ENCODE results near the gene HEBP1. TPM values are rescaled to one million over a fixed set of nuclear protein-coding genes. Genes with fewer than 3 reads are reported as not detected.
A peak's percentile ranks its signal among the peaks of the same experiment; 100 is the strongest.

The HEBP1 gene
- total RNA-seq, 6 experiments from 2014 or later = 45.8 to 100 (median 68.9) TPM

DNA sequence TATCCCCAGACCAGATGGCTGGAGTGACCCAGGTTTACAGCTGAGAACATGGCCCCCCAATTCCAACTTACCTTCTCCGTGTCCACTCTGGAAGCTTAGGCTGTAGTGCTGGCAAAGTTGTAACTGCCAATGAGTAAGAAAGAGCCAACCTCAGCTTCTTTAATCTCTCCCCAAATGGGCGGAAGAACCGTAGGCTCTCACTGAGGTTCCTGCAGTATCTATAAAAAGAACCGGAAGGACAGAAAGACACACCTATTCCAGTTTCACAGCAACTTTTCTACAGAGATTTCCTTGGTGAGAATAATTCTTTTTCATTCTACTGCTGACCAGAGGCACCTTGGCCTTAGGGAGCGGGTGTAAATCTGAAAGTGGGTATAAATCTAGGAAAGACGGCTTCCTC is 48.0 kb downstream of the HEBP1 start, which contains the start of gene GPRC5D:
Gene GPRC5D (minus strand): TSS at position 135 of the 400 bp plus-strand sequence. CDS start 1,786 bp downstream, outside the sequence.
- DNase-seq (no peak), ATAC-seq (no peak)
- Histone ChIP-seq H3K36me3 (no peaks in the 10 kb centered on the region), H3K27ac (no peak within 1 kb of the TSS), H3K9me3 (no peaks in the 10 kb centered on the region), H3K4me1 (peaks cover 0 to 28% (median 0%) of the 10 kb centered on the region in 4 donors), H3K27me3 (no peaks in the 10 kb centered on the region), H3K4me3 (no peak within 1 kb of the TSS)
- TF ChIP-seq, protein P1, sequence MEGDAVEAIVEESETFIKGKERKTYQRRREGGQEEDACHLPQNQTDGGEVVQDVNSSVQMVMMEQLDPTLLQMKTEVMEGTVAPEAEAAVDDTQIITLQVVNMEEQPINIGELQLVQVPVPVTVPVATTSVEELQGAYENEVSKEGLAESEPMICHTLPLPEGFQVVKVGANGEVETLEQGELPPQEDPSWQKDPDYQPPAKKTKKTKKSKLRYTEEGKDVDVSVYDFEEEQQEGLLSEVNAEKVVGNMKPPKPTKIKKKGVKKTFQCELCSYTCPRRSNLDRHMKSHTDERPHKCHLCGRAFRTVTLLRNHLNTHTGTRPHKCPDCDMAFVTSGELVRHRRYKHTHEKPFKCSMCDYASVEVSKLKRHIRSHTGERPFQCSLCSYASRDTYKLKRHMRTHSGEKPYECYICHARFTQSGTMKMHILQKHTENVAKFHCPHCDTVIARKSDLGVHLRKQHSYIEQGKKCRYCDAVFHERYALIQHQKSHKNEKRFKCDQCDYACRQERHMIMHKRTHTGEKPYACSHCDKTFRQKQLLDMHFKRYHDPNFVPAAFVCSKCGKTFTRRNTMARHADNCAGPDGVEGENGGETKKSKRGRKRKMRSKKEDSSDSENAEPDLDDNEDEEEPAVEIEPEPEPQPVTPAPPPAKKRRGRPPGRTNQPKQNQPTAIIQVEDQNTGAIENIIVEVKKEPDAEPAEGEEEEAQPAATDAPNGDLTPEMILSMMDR (IDR thresholded peaks at IDR 0.05) = no peak
- no peak for TF ChIP-seq POLR2A (IDR thresholded peaks at IDR 0.05)
- 98% methylated on average over 6 of the region's 6 CpGs for WGBS (ENCODE audit: insufficient coverage, low coverage, low lambda C conversion rate, missing lambda C conversion rate)
- intact Hi-C loops (cut with DNase I) = no loop called here

DNA sequence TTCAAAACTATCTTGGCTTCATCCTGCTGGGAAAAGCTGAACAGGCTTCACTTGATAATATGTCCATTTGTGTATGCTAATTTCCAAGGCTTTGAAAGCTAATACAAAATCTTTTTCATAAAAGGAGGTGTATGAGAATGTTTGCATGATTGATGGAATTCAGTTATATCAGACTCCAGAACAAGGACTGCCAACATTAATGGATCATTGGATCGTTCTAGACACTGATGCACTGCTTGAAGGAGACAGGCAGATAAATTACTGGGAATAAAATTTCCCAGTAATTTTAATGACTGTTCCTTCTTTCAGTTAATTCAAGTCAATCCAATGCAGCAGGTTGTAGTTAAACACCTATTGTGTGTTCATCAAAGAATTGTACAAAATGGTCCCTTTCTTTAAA is 48.6 kb downstream of the HEBP1 start:
- Histone ChIP-seq H3K4me3 (no peak overlapping the region), H3K4me1 (peaks cover 0 to 28% (median 0%) of the 10 kb centered on the region in 4 donors), H3K9me3 (no peaks in the 10 kb centered on the region), H3K27ac (no peak overlapping the region), H3K27me3 (no peaks in the 10 kb centered on the region), H3K36me3 (no peaks in the 10 kb centered on the region)
- TF ChIP-seq, protein P1 (IDR thresholded peaks at IDR 0.05) = no peak
- TF ChIP-seq POLR2A (IDR thresholded peaks at IDR 0.05) = no peak
- DNase-seq = no peak
- intact Hi-C loops (cut with DNase I) = no loop called here
- ATAC-seq = no peak
- 100% methylated on average over 1 of the region's 1 CpG for WGBS (ENCODE audit: insufficient coverage, low coverage, low lambda C conversion rate, missing lambda C conversion rate)

DNA sequence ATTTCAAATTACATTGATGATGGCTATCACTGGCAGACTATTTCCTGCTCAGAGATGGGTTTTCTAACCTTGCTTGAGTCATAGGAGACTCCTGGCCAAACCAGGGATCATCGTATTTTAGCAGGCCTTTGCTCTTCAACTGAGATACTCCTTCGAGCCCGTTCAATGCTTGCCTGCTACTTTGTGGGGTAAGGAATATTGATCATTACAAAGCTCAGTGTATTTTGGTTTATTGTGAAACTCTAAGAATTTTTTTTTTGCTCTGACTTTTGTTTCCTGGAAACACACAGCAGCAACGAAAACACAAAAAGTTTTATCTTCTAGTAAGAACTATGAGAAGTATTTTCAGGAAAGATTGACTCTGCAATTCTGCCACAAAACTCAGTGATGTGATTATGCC is 52.2 kb downstream of the HEBP1 start:
- H3K9me3 ChIP-seq = no peaks in the 10 kb centered on the region
- no peaks in the 10 kb centered on the region for H3K36me3 ChIP-seq
- ATAC-seq (peak in 3 of 4 donors; percentile 43 to 61 (median 56)), DNase-seq (no peak)
- H3K27ac ChIP-seq = no peak overlapping the region
- H3K27me3 ChIP-seq = no peaks in the 10 kb centered on the region
- 43% methylated on average over 4 of the region's 4 CpGs for WGBS (ENCODE audit: insufficient coverage, low coverage, low lambda C conversion rate, missing lambda C conversion rate)
- no peak overlapping the region for H3K4me3 ChIP-seq
- peaks cover 0 to 17% (median 0%) of the 10 kb centered on the region in 4 donors for H3K4me1 ChIP-seq
- intact Hi-C loops (cut with DNase I) = no loop called here
- TF ChIP-seq, protein P1 (IDR thresholded peaks at IDR 0.05) = no peak
- TF ChIP-seq POLR2A (IDR thresholded peaks at IDR 0.05) = no peak

DNA sequence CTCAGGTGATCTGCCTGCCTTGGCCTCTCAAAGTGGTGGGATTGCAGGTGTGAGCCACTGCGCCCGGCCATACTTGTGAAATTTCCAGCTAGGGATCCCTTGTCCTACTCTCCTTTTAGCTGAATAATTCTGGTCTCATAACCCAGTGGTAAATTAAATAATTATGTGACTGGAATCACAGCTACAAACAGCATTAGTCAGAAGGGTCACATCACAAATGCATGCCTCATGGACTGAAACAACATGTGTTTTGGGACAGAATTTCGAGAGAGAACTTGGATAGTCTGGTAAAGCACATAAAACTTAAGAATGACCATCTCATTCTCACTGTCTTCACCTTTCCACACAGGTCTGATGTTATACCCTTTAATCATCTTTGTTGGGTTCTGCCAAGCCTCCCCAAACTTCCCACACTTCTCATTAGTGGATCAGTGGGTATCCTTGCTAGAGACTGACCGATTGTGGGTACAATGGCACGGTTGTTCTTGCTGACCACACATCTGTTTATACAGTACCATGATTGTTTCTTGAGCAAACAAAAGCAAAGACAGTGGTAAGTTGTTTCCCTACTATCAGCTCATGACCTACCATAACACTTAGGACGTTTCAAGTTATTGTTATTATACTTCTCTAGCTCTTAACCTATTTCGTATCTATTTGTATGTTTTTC is 53.2 kb downstream of the HEBP1 start:
- peak in 1 of 4 donors; percentile 34 for ATAC-seq
- intact Hi-C loops (cut with DNase I) = no loop called here

More for the DNA sequence above, 53.2 kb downstream of the HEBP1 start:
- Histone ChIP-seq H3K27ac (no peak overlapping the region), H3K4me1 (peaks cover 0 to 17% (median 0%) of the 10 kb centered on the region in 4 donors), H3K9me3 (no peaks in the 10 kb centered on the region), H3K4me3 (no peak overlapping the region), H3K36me3 (no peaks in the 10 kb centered on the region), H3K27me3 (no peaks in the 10 kb centered on the region)
- TF ChIP-seq, protein P1 (IDR thresholded peaks at IDR 0.05) = no peak
- no peak for TF ChIP-seq POLR2A (IDR thresholded peaks at IDR 0.05)
- DNase-seq = no peak
- 65% methylated on average over 6 of the region's 7 CpGs for WGBS (ENCODE audit: insufficient coverage, low coverage, low lambda C conversion rate, missing lambda C conversion rate)
